Measurements from ENCODE around the gene ADPRHL1. TPM values are rescaled to one million over a fixed set of nuclear protein-coding genes. Genes with fewer than 3 reads are reported as not detected.

The ADPRHL1 gene
- total RNA-seq, 3 donors from 2014 or later (not counting 1 experiment from before 2014, with no cell fraction given): 0.56 to 0.93 (median 0.72) TPM

- Mint-ChIP-seq H3K4me1 (no peaks in the 10 kb centered on the region), H3K27ac (no peak overlapping the region), H3K36me3 (no peaks in the 10 kb centered on the region), H3K4me3 (no peak overlapping the region), H3K9me3 (no peaks in the 10 kb centered on the region), H3K27me3 (ENCODE audit: low read depth in 2 of 2) (no peaks in the 10 kb centered on the region)
- DNase-seq: no peak
- H3K36me3 ChIP-seq (ENCODE audit: control insufficient read depth, insufficient read depth, low read length): no peaks in the 10 kb centered on the region
- intact Hi-C loops (cut with micrococcal nuclease): no loop called here
- ATAC-seq: no peak
- WGBS (ENCODE audit: insufficient coverage): 84% methylated on average over 11 of the region's 11 CpGs
- no peak overlapping the region for H3K4me3 ChIP-seq (ENCODE audit: low read length)
- no peaks in the 10 kb centered on the region for H3K9me3 ChIP-seq (ENCODE audit: control insufficient read depth, insufficient read depth, low read length)
- no peak overlapping the region for H3K27ac ChIP-seq (ENCODE audit: low read length)
- TF ChIP-seq CTCF (IDR thresholded peaks at IDR 0.05): no peak
- H3K27me3 ChIP-seq (ENCODE audit: control insufficient read depth, insufficient read depth, low read length): no peaks in the 10 kb centered on the region
- no peaks in the 10 kb centered on the region for H3K4me1 ChIP-seq (ENCODE audit: control insufficient read depth, insufficient read depth, low read length)
These were observed 29.6 kb downstream of the ADPRHL1 start for GRCh38 chr13:113423520-113424163.

- intact Hi-C loops (cut with micrococcal nuclease): no loop called here
- no peak overlapping the region for H3K27ac Mint-ChIP-seq
- Histone ChIP-seq H3K4me1 (ENCODE audit: control insufficient read depth, insufficient read depth, low read length) (no peaks in the 10 kb centered on the region), H3K4me3 (ENCODE audit: low read length) (no peak overlapping the region), H3K36me3 (ENCODE audit: control insufficient read depth, insufficient read depth, low read length) (no peaks in the 10 kb centered on the region), H3K27ac (ENCODE audit: low read length) (no peak overlapping the region), H3K27me3 (ENCODE audit: control insufficient read depth, insufficient read depth, low read length) (no peaks in the 10 kb centered on the region), H3K9me3 (ENCODE audit: control insufficient read depth, insufficient read depth, low read length) (no peaks in the 10 kb centered on the region)
- ATAC-seq: no peak
- no peaks in the 10 kb centered on the region for H3K36me3 Mint-ChIP-seq
- no peaks in the 10 kb centered on the region for H3K4me1 Mint-ChIP-seq
- WGBS (ENCODE audit: insufficient coverage): 88% methylated on average over 26 of the region's 26 CpGs
- no peaks in the 10 kb centered on the region for H3K27me3 Mint-ChIP-seq (ENCODE audit: low read depth in 2 of 2)
- no peak overlapping the region for H3K4me3 Mint-ChIP-seq
- H3K9me3 Mint-ChIP-seq: no peaks in the 10 kb centered on the region
- TF ChIP-seq CTCF (IDR thresholded peaks at IDR 0.05): no peak
- DNase-seq: no peak
These were observed 30.3 kb downstream of the ADPRHL1 start for GRCh38 chr13:113422807-113423519.

- no peak overlapping the region for H3K27ac ChIP-seq (ENCODE audit: low read length)
- H3K36me3 ChIP-seq (ENCODE audit: control insufficient read depth, insufficient read depth, low read length): no peaks in the 10 kb centered on the region
- no peaks in the 10 kb centered on the region for H3K9me3 Mint-ChIP-seq
- TF ChIP-seq CTCF (IDR thresholded peaks at IDR 0.05): no peak
- no peaks in the 10 kb centered on the region for H3K9me3 ChIP-seq (ENCODE audit: control insufficient read depth, insufficient read depth, low read length)
- no peak for ATAC-seq
- H3K4me3 Mint-ChIP-seq: no peak overlapping the region
- DNase-seq: no peak
- H3K27me3 Mint-ChIP-seq (ENCODE audit: low read depth in 2 of 2): no peaks in the 10 kb centered on the region
- 94% methylated on average over 15 of the region's 15 CpGs for WGBS (ENCODE audit: insufficient coverage)
- no peaks in the 10 kb centered on the region for H3K4me1 Mint-ChIP-seq
- H3K4me1 ChIP-seq (ENCODE audit: control insufficient read depth, insufficient read depth, low read length): no peaks in the 10 kb centered on the region
- no peak overlapping the region for H3K4me3 ChIP-seq (ENCODE audit: low read length)
- intact Hi-C loops (cut with micrococcal nuclease): no loop called here
- no peaks in the 10 kb centered on the region for H3K36me3 Mint-ChIP-seq
- H3K27ac Mint-ChIP-seq: no peak overlapping the region
- no peaks in the 10 kb centered on the region for H3K27me3 ChIP-seq (ENCODE audit: control insufficient read depth, insufficient read depth, low read length)
These were observed 31.5 kb downstream of the ADPRHL1 start for GRCh38 chr13:113421673-113422270.

Data from natural killer cell (primary cell).